ENCODE results near the gene MOB2. TPM values are rescaled to one million over a fixed set of nuclear protein-coding genes. Genes with fewer than 3 reads are reported as not detected.
A peak's percentile ranks its signal among the peaks of the same experiment; 100 is the strongest.

Gene MOB2
- total RNA-seq, 1 experiment from 2014 or later = 22.7 TPM

GRCh38 chr11:1443737-1444136 lies 42.8 kb downstream of the MOB2 start:
- no CpG with 5 or more reads among the region's 9 CpGs for WGBS (ENCODE audit: extremely low coverage, insufficient read length, low lambda C conversion rate)
- Histone ChIP-seq H4K91ac (ENCODE audit: insufficient read length, low read depth, low read length) (no peak overlapping the region), H4K8ac (replicated peaks; ENCODE audit: insufficient read length, low read depth, low read length) (no peak overlapping the region), H3T11ph (ENCODE audit: low read length) (no peak overlapping the region), H2BK5ac (ENCODE audit: insufficient read length, low read length) (no peak overlapping the region), H2AK5ac (ENCODE audit: insufficient read length, low read length) (no peak overlapping the region), H2BK12ac (ENCODE audit: insufficient read length, low read depth, low read length) (no peak overlapping the region), H3K79me1 (ENCODE audit: insufficient read depth, low read depth, low read length, poor library complexity, severe bottlenecking) (no peaks in the 10 kb centered on the region), H2AFZ (ENCODE audit: low read length) (no peak overlapping the region), H3K9ac (ENCODE audit: extremely low read depth, insufficient read length, low read length) (no peak overlapping the region), H3K4me1 (ENCODE audit: insufficient read depth, low read length) (no peaks in the 10 kb centered on the region), H3K56ac (ENCODE audit: insufficient read length, low read depth, low read length) (no peak overlapping the region), H3K79me2 (ENCODE audit: insufficient read depth, low read length) (no peaks in the 10 kb centered on the region), H4K20me1 (ENCODE audit: control insufficient read depth, insufficient read depth, insufficient read length) (no peaks in the 10 kb centered on the region), H3K27ac (ENCODE audit: insufficient read length, low read depth, low read length) (no peak overlapping the region), H2BK120ac (ENCODE audit: low read depth, low read length, poor library complexity, severe bottlenecking) (no peak overlapping the region), H2BK15ac (ENCODE audit: low read depth, low read length) (no peak overlapping the region), H3K14ac (ENCODE audit: insufficient read depth, low read length) (no peak overlapping the region), H3K23ac (ENCODE audit: insufficient read length, low read depth, low read length) (no peak overlapping the region), H3K18ac (ENCODE audit: insufficient read length, low read depth, low read length) (no peak overlapping the region), H2BK20ac (ENCODE audit: low read depth, low read length, poor library complexity, severe bottlenecking) (no peak overlapping the region), H3K4ac (ENCODE audit: low read depth, low read length) (no peak overlapping the region), H3K9me3 (ENCODE audit: control insufficient read depth, low read depth, low read length) (no peaks in the 10 kb centered on the region), H3K27me3 (ENCODE audit: insufficient read depth, low read length) (no peaks in the 10 kb centered on the region), H3K23me2 (ENCODE audit: insufficient read length, low read depth, low read length, poor library complexity, severe bottlenecking) (no peaks in the 10 kb centered on the region), H3K4me2 (ENCODE audit: insufficient read depth, insufficient read length, low read length) (no peak overlapping the region), H4K5ac (ENCODE audit: insufficient read length, low read depth, low read length) (no peak overlapping the region)
- no peak for TF ChIP-seq CTCF (conservative IDR thresholded peaks at IDR 0.05)
- no peak overlapping the region for H3K27ac Mint-ChIP-seq
- no peaks in the 10 kb centered on the region for H3K27me3 Mint-ChIP-seq (ENCODE audit: low read depth)
- no peaks in the 10 kb centered on the region for H3K9me3 Mint-ChIP-seq
- peaks cover 0 to 3% of the 10 kb centered on the region in 2 experiments; a peak in 1 of 4 replicates for H3K4me1 Mint-ChIP-seq
- no peak for DNase-seq
- peak overlapping the region in 1 of 2 experiments; percentile 29; a peak in 2 of 5 replicates for H3K4me3 Mint-ChIP-seq
- peaks cover 5 to 8% (median 5%) of the 10 kb centered on the region in 3 experiments; a peak in 6 of 7 replicates for H3K36me3 Mint-ChIP-seq (ENCODE audit: insufficient read depth in 1 of 3, low read depth in 3 of 3)
